ENCODE data around the gene ACIN1. TPM values are rescaled to one million over a fixed set of nuclear protein-coding genes. Genes with fewer than 3 reads are reported as not detected.

The ACIN1 gene
- total RNA-seq, 1 experiment from 2014 or later = 333 TPM

DNA sequence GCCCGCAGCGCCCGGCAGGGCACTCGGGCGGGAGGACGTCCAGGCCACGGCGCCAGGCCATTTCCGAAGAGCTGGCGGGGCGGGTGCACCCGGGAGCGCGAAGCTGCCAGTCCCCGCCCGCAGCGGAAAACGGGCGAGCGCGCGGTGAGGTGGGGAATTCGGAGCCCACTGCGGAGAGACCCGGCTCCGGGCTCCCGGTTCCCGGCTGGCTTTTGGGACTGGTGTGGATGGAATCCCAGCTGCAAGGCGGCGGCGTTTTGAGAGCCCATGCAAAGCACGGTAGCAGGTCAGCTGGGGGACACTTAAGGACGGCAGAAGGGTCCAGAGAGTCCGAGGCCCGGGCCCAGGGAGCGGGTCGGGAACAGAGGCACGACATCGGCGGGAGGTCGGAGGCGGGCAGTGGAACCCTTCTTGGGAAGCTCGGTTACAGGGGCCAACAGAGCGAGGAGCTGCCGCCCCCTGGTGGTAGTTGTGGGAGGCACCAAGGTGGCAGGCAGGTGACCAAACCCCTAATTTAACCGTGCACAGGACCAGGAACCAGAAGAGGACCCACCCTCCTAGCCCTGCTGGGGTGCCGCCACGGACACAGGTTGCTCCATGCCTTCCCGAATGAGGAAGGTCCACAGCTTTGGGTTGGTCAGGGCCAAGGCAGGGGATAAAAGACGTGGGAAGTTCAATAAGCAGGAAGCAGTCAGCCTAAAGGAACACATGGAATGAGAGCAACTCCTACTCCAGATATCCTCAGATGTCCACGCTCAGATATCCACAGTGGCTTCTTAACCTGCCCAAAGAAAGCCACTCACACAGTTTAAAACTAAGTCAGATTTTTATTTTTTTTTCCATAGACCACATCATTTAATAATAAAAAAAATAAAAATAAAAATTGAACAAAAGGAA is 36.9 kb downstream of the ACIN1 start:
- Histone ChIP-seq H3K9ac (ENCODE audit: extremely low read depth, insufficient read length, low read length) (peak overlapping the region; percentile 23), H3T11ph (ENCODE audit: low read length) (no peak overlapping the region)
- H3K4me1 Mint-ChIP-seq = peaks cover 15 to 18% of the 10 kb centered on the region in 2 experiments

More for the DNA sequence above, 36.9 kb downstream of the ACIN1 start:
- no peaks in the 10 kb centered on the region for H3K9me3 ChIP-seq (ENCODE audit: control insufficient read depth, low read depth, low read length)
- no peaks in the 10 kb centered on the region; the same call in 1 of the 2 replicates for H3K4me1 ChIP-seq (ENCODE audit: insufficient read depth, low read length)
- no peak overlapping the region for H4K91ac ChIP-seq (ENCODE audit: insufficient read length, low read depth, low read length)
- H3K23me2 ChIP-seq (ENCODE audit: insufficient read length, low read depth, low read length, poor library complexity, severe bottlenecking) = peaks cover 15% of the 10 kb centered on the region
- H3K4me2 ChIP-seq (ENCODE audit: insufficient read depth, insufficient read length, low read length) = peak overlapping the region; percentile 96
- H2BK5ac ChIP-seq (ENCODE audit: insufficient read length, low read length) = no peak overlapping the region
- peaks cover 26 to 57% (median 56%) of the 10 kb centered on the region in 3 experiments for H3K36me3 Mint-ChIP-seq (ENCODE audit: insufficient read depth in 1 of 3, low read depth in 3 of 3)
- TF ChIP-seq, protein P1, sequence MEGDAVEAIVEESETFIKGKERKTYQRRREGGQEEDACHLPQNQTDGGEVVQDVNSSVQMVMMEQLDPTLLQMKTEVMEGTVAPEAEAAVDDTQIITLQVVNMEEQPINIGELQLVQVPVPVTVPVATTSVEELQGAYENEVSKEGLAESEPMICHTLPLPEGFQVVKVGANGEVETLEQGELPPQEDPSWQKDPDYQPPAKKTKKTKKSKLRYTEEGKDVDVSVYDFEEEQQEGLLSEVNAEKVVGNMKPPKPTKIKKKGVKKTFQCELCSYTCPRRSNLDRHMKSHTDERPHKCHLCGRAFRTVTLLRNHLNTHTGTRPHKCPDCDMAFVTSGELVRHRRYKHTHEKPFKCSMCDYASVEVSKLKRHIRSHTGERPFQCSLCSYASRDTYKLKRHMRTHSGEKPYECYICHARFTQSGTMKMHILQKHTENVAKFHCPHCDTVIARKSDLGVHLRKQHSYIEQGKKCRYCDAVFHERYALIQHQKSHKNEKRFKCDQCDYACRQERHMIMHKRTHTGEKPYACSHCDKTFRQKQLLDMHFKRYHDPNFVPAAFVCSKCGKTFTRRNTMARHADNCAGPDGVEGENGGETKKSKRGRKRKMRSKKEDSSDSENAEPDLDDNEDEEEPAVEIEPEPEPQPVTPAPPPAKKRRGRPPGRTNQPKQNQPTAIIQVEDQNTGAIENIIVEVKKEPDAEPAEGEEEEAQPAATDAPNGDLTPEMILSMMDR (conservative IDR thresholded peaks at IDR 0.05) = peak; percentile 97
- no peak overlapping the region for H2AK5ac ChIP-seq (ENCODE audit: insufficient read length, low read length)
- no peak overlapping the region for H2AFZ ChIP-seq (ENCODE audit: low read length)
- H3K4me3 Mint-ChIP-seq = peak overlapping the region; percentile 85 to 92
- no CpG with 5 or more reads among the region's 51 CpGs for WGBS (ENCODE audit: extremely low coverage, insufficient read length, low lambda C conversion rate)
- no peak overlapping the region for H4K5ac ChIP-seq (ENCODE audit: insufficient read length, low read depth, low read length)
- peak overlapping the region; percentile 51 for H3K18ac ChIP-seq (ENCODE audit: insufficient read length, low read depth, low read length)
- H3K27ac Mint-ChIP-seq = peak overlapping the region; percentile 85 to 96 (median 93); a peak in 5 of 7 replicates
- DNase-seq = peak; percentile 95
- no peak overlapping the region for H2BK12ac ChIP-seq (ENCODE audit: insufficient read length, low read depth, low read length)
- H2BK15ac ChIP-seq (ENCODE audit: low read depth, low read length) = no peak overlapping the region
- no peak overlapping the region for H2BK120ac ChIP-seq (ENCODE audit: low read depth, low read length, poor library complexity, severe bottlenecking)
- no peaks in the 10 kb centered on the region for H3K79me2 ChIP-seq (ENCODE audit: insufficient read depth, low read length)
- peak overlapping the region; percentile 71 for H3K14ac ChIP-seq (ENCODE audit: insufficient read depth, low read length)
- H3K9me3 Mint-ChIP-seq = no peaks in the 10 kb centered on the region
- peaks cover 9% of the 10 kb centered on the region for H3K27me3 Mint-ChIP-seq (ENCODE audit: low read depth)
- no peak overlapping the region for H2BK20ac ChIP-seq (ENCODE audit: low read depth, low read length, poor library complexity, severe bottlenecking)
- no peak overlapping the region for H3K4ac ChIP-seq (ENCODE audit: low read depth, low read length)
- H3K27me3 ChIP-seq (ENCODE audit: insufficient read depth, low read length) = no peaks in the 10 kb centered on the region
- H4K20me1 ChIP-seq (ENCODE audit: control insufficient read depth, insufficient read depth, insufficient read length) = no peaks in the 10 kb centered on the region
- H3K27ac ChIP-seq (ENCODE audit: insufficient read length, low read depth, low read length) = no peak overlapping the region
- H3K56ac ChIP-seq (ENCODE audit: insufficient read length, low read depth, low read length) = no peak overlapping the region
- H4K8ac ChIP-seq (replicated peaks; ENCODE audit: insufficient read length, low read depth, low read length) = no peak overlapping the region
- no peaks in the 10 kb centered on the region for H3K79me1 ChIP-seq (ENCODE audit: insufficient read depth, low read depth, low read length, poor library complexity, severe bottlenecking)
- H3K23ac ChIP-seq (ENCODE audit: insufficient read length, low read depth, low read length) = no peak overlapping the region
